GM19240 (cell line): ENCODE data around the gene ZC3H8.
"Not testable (repeated sequence)": the region's sequence is repeated elsewhere in the genome, so short reads cannot be mapped to it uniquely, and the experiment has no call there.

ENCODE experiments used
- DNase-seq: peaks from one replicate; pipeline ENCODE4 v3.0.0; 2011; ENCODE audit warnings: low spot score; ENCODE audit not compliant: insufficient read length

The ZC3H8 gene

GRCh38 chr2:112259509-112260294 is 4.9 kb upstream of the ZC3H8 start:
- peak; percentile 18 for DNase-seq

- DNase-seq, result no peak
These were observed 2.7 kb upstream of the ZC3H8 start for GRCh38 chr2:112257575-112257974.

GRCh38 chr2:112256654-112257053 is 1.8 kb upstream of the ZC3H8 start:
- DNase-seq, result no peak

- DNase-seq, result no peak
These were observed 1.0 kb upstream of the ZC3H8 start for GRCh38 chr2:112255875-112256274.

GRCh38 chr2:112253261-112253815 is 1.5 kb downstream of the ZC3H8 start:
- no peak for DNase-seq

- DNase-seq, result no peak
These were observed 3.6 kb downstream of the ZC3H8 start for GRCh38 chr2:112251271-112251670.

GRCh38 chr2:112244854-112245253 is 10.0 kb downstream of the ZC3H8 start:
- no peak for DNase-seq

GRCh38 chr2:112243233-112243632 is 11.6 kb downstream of the ZC3H8 start:
- no peak for DNase-seq

GRCh38 chr2:112242384-112242783 is 12.5 kb downstream of the ZC3H8 start:
- DNase-seq, result no peak

GRCh38 chr2:112239862-112240261 is 15.0 kb downstream of the ZC3H8 start:
- DNase-seq, result no peak

GRCh38 chr2:112230371-112230770 is 24.5 kb downstream of the ZC3H8 start:
- DNase-seq, result no peak

GRCh38 chr2:112229348-112229747 is 25.5 kb downstream of the ZC3H8 start:
- DNase-seq, result no peak

GRCh38 chr2:112220831-112221230 is 34.0 kb downstream of the ZC3H8 start:
- DNase-seq, result no peak

GRCh38 chr2:112220186-112220585 is 34.7 kb downstream of the ZC3H8 start:
- no peak for DNase-seq

GRCh38 chr2:112217854-112218253 is 37.0 kb downstream of the ZC3H8 start:
- DNase-seq, result no peak

GRCh38 chr2:112216167-112216566 is 38.7 kb downstream of the ZC3H8 start:
- no peak for DNase-seq

GRCh38 chr2:112207905-112208304 is 46.9 kb downstream of the ZC3H8 start:
- not testable (repeated sequence) for DNase-seq

- no peak for DNase-seq
These were observed 50.4 kb downstream of the ZC3H8 start for GRCh38 chr2:112204411-112204810.

- DNase-seq, result no peak
These were observed 53.0 kb downstream of the ZC3H8 start for GRCh38 chr2:112201696-112202430.

- no peak for DNase-seq
These were observed 55.7 kb downstream of the ZC3H8 start for GRCh38 chr2:112199188-112199587.

- no peak for DNase-seq
These were observed 56.1 kb downstream of the ZC3H8 start for GRCh38 chr2:112198780-112199179.

- no peak for DNase-seq
These were observed 57.0 kb downstream of the ZC3H8 start for GRCh38 chr2:112197868-112198267.
